GM18507 (cell line): ENCODE results near the gene PDE9A.

Experiments
- DNase-seq: peaks from one replicate; pipeline ENCODE4 v3.0.0; 2011; ENCODE audit warnings: low read depth; ENCODE audit not compliant: insufficient read length; ENCODE audit errors: extremely low spot score
- FAIRE-seq: peaks from 2 replicates; lab custom pipeline; 2011; peaks lifted over from hg19 to GRCh38; lab: Jason Lieb, UNC

Gene PDE9A

DNA sequence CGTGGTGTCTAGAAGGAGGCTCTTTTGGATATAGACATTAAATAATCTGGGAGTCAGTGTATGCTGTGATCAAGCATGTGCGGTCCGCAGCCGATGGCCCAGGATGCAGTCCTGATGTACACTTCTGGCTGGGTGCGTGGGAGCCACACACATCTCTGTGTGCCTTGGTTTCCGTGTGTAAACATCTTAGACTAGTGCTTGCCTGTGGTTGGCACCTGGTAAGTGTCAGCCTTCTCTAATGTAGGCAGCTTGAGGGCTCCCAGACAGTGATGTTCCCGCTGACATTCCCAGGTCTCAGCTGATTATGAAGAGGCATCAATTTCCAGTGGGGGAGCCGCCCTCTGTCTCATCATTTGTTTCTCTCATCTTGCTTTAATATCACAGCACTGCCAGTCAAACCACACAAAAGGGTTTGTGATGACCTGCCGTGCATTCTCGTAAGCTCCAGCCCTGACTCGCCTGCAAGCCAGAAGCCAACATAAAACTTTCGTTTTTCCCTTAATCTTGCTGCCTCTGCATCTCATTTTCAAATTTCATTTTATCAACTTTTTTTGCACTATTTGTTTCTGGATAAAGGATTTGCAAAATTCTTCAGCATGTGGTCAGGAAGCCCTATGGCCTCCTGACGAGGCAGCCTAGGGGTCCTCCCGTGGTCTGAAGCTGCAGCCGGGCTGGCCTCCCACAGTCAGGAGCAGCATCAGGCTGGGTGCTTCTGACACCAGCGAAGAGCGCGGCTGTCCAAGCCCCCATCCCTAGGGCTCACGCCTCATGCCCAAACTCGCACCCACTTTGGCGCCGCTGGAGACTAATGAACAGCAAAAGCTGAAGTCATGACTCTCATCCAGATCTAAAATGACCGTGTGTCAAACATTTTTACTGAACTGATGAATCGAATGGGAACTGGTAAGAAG lies 28.1 kb downstream of the PDE9A start:
- DNase-seq (no peak), FAIRE-seq (no peak)

DNA sequence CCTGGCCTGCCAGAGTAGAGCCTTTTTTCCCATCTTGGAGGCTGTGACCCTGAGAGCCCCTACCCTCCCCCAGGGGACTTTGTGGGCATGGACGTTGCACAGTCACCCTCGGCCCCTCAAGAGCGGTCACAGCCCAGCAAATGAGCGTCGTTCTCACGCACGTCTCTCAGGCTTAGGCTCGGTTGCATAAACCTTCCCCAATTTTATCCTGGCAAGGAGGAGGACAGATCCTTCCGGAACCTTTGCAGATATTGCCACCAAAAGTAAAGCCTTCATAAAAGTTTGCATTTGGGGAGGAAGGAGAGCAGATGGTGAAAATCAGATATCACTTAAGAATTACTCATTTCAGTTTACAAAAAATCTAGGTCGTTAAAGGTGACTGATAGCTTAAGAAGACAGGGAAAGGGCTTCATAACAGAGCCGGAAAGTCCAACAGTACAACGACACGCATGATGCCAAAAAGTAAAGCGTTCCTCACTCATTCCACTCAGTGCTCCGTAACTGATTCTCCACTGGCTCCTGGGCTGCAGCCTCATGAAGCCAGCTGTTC lies 29.3 kb downstream of the PDE9A start:
- DNase-seq (no peak), FAIRE-seq (no peak)

DNA sequence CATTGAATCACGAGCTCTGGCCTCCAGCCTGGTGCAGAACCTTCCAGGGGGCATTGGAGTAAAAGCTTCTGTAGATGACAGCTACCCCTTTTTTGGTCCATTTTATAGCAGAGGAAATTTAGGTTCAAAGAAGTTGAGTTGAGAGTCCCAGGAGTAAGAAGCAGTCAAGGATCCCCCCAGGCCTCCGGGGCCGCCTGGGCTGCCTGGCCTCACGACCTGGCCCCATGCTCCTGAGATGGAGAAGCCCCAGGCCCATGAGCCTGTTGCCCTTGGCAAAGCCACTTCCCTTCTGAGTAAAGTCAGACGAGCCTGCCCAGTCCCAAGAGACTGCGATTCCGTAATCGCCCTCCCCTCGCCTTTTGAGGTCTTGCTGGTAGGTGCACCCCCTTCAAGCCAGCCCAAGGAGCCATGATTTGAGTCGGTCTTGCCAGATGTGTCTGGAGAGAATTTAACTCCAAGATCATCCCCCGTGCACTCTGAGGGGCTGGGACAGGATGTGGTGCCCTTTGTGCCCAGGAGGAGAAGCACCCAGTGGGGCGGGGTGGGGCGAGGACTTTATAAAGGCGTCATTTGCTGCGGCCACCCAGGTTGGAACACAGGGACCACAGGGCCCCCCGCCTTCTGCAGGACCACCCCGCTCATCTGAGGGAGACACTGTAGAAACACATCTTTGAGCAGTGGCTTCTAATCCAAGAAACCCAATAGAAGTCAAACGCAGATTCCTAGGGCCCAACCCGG lies 30.1 kb downstream of the PDE9A start:
- FAIRE-seq (no peak), DNase-seq (no peak)

DNA sequence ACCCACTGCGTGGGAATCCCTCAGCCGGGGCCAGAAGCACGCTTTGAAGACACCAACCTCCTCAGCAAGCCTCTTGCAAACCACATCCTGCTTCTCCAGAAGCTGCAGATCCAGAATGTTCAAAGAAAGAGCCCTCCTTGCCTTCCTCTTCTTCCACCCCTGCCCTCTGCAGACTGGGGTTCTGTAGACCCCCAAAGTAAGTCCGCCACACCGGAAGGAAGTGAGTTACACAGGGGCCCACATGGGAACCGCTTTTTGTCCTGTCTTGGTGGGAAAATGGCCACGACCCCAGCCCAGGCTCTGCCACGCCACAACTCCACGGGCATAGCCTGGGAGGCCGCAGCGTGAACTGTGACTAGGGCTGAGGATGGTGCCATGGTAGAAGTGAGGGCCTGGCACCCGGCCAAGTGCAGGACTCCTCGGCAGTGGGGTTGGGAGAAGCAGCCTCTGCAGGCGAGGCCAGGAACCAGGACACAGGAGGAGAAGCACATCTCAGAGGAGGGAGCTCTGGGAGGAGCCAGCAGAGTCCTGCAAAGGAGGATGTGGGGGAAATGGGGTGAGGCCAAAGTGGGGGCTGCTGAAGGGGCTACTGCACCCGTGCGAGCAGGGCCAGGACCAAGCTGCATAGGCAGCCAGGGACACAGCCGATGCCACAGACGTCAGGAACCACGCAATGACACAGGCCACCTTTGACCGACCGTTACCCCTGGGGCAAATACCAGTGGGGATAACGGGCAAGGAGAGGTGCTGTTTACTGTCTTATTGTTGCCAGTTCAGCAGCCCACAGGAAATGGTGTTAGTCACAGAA lies 30.9 kb downstream of the PDE9A start:
- DNase-seq (no peak), FAIRE-seq (no peak)

DNA sequence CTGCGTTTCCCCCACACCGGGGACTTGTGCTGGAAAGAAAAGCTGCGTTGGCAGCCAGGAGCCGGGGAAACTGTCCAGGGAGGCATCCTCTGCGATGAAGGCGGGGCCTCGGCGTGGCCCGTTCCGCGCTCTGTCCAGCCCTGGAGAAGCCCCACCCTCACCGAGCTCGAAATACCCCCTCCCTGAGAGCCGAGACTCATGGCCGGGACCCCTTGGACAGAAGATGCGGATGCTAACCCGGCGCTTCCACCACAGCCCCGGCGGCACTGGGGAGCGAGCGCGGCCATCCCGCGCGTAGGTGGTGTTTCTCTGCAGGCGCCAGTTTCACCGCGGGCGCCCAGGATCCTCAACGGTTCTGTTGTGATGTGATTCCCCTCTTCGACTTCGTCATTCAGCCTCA lies 31.6 kb downstream of the PDE9A start:
- no peak for DNase-seq
- FAIRE-seq, result no peak

DNA sequence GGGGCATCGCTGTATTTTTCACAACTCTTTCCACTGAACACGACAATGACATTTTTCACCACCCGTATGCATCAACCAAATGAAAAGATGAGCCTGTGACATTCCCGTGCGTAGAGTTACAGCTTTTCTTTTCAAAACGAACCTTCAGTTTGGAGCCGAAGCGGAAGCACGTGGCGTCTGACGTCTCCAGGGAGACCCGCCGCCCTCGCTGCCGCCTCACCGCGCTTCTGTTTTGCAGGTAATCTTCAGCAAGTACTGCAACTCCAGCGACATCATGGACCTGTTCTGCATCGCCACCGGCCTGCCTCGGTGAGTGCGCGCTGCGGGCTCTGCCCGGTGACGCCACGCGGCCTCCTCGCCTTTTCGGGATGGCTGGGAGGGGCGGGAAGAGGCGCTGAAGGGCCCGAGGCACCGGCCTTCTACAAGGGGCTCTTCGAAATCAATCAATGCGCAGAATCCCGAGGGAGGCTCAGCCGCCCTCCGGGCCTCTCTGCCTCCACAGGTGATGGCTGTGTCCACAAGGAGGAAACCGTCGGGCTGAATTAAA lies 32.6 kb downstream of the PDE9A start:
- DNase-seq, result no peak
- no peak for FAIRE-seq

DNA sequence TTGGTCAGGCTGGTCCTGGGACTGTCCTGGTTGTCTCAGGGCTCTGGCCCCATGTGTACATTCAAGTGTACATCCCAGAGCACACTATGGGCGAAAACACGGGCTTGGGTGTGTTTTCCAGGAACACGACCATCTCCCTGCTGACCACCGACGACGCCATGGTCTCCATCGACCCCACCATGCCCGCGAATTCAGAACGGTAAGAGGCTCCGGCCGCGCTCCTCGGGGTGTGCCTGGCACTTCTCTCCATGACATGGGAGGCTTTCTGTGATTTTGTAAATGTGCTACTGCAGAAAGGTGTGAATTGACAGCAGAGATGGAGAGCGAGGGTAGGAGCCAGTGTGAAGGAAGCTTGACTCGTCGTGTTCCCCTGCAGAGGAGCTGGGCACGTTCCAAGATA lies 34.4 kb downstream of the PDE9A start:
- DNase-seq (no peak), FAIRE-seq (no peak)

DNA sequence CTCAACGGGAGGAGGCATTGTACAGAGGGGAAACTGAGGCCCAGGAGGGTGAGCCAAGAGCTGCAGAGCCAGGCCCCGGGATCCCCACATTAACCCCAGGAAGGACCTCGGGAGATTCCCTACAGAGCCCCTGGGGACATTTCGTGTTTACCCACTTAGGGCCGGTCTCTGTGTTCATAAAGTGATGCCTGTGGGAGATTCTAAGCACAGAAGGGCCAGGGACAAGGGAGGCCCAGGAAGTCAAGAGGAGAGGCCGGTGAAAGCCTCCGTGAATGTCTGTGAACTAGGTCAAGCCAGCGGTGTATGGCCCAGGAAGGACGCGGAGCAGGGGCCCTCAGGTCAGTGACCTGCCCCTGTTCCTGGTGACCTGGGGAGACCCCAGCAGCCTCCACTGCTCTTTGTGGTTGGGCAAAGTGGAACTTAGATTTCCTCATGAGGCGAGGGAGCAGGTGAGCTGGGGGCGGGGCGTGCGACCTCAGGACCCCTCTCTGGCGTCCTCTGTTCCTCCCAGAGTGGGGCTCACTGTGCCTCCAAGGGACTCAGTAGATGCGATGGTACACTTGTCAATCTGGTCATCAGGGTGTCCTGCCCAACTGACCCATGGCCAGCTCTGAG lies 34.9 kb downstream of the PDE9A start:
- FAIRE-seq, result no peak

DNA sequence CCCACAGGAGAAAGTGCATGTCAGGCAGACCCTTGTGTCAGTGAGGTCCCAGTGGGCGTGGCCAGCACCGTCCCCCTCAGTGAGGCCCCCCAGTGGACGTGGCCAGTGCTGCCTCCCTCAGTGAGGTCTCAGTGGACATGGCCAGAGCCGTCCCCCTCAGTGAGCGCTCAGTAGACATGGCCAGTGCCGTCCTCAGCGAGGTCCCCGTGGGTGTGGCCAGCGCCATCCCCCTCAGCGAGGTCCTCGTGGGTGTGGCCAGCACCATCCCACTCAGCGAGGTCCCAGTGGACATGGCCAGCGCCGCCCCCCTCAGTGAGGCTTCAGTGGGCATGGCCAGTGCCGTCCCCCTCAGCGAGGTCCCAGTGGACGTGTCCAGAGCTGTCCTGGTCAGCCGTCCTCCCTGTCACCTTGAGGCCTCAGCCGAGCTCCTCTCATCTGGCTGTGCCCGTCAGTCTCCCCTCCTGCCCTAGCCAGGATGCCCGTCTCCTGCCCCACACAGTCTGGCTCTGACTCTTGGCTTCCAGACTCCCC lies 35.5 kb downstream of the PDE9A start:
- DNase-seq, result no peak

More for the DNA sequence above, 34.9 kb downstream of the PDE9A start:
- no peak for DNase-seq

DNA sequence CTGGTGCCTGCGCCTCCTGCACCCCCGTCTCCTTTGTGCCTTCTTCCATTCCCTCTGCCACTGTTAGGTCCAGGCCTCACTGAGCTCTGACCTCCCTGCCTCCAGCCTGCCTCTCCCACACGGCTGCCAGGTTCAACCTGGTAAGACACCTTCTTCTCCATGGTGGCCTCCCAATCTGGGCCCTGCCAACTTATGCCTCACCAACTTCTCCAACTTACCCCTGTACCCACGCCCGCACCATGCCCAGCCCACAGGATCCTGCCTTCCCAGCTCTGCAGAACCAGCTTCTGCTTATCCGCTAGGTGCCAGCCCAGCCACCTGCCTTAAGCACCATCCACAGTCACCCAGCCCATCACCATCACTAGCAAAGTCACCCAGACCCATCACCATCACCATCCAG lies 37.2 kb downstream of the PDE9A start:
- no peak for FAIRE-seq
- no peak for DNase-seq

More for the DNA sequence above, 35.5 kb downstream of the PDE9A start:
- FAIRE-seq, result no peak

DNA sequence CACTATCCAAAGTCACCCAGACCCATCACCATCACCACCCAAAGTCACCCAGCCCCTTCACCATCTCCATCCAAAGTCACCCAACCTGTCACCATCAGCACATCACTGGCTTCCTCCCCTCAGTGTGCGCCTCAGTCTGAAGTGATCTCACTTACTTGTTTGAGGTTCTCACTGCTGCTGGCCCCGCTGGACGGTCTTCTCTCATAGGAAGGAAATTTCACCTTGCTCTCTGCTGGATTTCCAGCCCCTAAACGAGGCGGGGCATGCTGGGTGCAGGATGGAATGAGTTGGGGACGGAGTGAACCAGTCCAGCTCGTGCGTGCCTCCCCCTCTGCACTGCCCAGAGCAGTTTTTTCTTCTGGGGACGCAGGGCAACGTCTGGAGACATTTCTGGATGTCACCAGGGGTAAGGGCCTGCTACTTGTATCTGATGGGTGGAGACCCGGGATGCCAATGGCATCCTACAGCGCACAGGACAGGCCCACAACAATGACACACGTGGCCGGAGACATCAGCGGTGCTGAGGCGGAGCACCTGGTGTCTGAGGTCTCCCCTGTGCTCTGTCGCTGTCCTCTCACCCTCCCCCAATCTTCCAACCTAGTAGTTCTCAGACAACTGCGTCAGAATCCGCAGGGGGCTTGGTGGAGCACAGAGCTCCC lies 38.6 kb downstream of the PDE9A start:
- FAIRE-seq, result no peak
- DNase-seq, result no peak

DNA sequence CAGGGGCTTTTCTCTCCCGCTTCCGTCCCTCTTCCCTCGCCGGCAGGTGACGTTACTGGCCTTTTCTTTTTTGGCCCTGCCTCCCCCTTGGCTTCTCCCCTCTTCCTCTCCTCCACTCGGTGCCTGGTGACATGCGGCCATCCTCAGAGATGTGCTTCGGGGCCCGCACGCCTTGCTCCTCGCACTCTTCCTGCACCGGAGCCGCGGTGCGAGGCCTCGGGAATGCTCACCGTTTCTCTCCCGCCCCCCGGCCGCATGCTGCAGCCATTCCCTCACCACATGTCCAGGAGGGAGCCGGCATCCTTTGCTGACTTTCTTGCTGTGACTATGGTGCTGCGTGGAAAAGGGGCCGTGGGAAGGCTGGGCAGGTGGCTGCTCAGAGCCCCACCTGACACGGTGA lies 39.3 kb downstream of the PDE9A start:
- no peak for DNase-seq
- no peak for FAIRE-seq

DNA sequence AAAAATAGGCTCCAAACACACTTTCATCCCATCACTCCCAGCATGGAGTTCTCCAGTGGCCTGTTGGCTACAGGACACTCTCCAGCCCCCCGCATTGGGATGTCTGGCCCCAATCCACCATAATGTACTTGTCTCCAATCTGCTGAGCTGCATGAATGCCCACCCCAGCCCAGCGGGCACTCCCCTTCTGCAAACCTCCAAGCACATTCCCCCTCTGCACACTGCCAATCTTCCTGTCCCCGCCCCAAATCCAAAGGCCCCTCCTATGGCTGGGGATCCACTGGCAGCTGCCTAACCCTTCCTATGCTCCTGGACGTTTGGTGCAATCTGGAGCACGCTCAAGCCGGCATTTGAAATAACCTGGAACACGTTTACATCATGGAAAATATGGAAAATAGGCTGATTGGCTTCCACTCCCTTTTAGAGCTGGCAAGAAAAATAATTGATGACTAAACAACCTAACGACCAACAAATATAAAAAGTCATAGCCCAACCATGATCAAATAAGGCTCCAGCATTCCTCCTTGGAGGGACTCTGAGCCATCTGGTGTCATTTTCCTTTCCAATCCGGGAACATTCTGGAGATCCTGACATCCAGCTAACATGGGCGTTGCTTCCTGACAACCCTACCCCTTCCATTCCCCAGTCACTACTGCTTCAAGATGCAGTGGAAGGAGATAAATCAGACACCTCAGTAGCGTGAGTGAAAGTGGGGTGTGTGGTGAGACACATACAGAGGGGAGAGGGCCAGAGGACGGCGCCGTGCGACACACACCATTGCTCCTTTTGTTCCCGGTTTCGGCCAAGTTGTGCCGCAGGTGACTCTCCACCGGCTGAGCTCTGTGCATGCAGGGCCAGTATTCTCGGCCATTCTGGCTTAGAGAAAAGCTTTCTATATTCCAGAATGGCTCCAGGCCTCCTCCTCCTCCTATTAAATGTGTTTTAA lies 41.6 kb downstream of the PDE9A start:
- no peak for DNase-seq
- FAIRE-seq, result no peak

DNA sequence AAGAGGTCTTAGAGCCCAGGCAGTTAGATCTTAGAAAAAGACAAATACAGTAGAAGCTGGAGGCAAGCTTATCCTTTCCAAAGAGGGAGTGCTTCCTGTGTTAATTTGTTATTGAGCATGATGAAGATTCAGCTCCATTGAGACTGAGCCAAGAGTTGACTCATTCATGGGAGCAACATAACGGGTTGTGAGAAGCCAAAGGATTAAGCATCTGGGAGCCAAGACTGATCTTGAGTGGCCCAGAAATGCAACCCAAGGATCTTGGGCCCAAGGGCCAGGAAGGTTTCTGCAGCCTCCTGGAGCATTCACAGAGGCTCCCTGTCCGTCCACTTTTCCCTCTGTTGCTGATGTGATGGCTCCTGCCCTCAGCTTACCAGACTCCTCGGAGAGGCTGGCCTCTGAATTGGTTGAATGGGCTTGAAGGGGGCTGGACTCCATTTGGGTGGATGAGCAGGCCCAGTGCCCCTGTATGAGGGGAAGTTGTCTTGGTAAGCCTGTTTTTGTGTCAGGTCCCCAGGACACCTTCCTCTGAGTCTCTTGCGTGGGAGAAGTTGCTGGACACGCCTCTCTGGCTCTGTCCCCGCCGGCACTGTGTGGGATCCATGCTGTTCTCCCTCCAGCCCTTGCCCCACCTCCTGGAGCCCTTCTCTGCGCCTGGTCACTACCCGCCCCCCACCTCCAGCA lies 42.4 kb downstream of the PDE9A start:
- DNase-seq, result no peak
- no peak for FAIRE-seq

DNA sequence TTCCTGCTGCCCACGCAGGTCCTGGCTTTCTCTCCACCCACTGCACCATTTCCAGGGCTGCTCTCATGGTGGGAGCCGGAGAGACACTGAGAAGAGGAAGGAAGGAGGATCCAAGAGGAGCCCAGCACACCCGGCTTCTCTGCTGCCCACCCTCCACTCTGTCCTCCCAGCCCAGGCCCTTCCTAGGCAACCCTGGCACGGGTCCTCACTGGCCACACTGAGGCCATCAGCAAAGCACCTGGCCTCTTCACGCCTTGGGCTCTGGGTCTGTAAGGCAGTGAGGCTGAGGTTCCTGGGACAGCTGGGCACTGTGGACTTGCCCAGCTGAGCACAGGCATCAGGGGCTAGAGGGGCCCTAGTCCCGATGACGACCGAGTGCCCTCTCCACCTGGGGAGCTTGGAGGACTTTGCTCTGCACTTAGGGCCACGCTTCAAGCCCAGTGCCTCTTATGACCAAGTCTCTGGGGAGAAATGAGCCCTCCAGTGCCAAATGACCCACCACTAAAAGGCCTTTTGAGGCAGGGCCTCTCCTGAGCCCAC lies 43.1 kb downstream of the PDE9A start:
- no peak for FAIRE-seq

DNA sequence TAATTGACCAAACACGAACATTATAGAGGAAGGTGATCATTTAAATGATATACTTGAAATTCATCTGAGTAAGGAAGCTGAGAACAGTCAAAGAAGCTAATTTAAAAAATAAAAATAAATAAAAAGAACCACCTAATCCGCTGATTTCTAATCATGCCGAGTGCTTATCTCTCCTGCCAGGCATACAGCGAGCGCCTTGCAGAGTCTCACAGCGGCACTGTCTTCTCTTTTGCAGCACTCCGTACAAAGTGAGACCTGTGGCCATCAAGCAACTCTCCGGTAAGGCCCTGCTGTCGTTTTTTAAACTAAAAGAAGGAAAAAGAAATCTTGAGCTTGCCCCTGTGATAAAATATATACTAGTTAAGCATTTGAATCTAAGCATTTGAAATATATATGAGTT lies 45.3 kb downstream of the PDE9A start:
- DNase-seq (no peak), FAIRE-seq (no peak)

More for the DNA sequence above, 43.1 kb downstream of the PDE9A start:
- no peak for DNase-seq
